CD4-positive, alpha-beta T cell treated with Interleukin-17A for 4 hours (primary cell): Measurements from ENCODE around the gene PPP1R14C.
"Not testable (repeated sequence)": the region's sequence is repeated elsewhere in the genome, so short reads cannot be mapped to it uniquely, and the experiment has no call there.

Experiments
- DNase-seq: peaks from one replicate; pipeline ENCODE4 v3.0.0-alpha.2; 2020; ENCODE audit warnings: mixed read lengths

The PPP1R14C gene

DNA sequence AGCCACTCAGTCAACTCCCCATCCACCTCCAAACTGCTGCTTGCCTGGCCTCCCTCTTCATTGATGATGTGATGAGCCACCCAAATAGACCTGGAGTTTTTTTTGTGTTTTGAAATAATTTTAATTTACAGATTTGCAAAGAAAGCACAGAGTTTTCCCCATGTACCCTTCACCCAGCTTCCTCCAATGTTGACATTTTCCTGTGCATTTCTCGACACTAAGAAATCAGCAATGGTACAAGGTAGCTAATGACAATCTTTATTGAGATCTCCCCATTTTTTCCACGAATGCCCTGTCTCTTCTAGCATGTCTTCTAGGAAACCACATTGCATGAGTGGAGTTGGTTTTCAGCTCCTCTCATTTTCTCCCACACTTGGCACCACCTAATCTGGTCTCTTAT lies 30.1 kb downstream of the PPP1R14C start:
- DNase-seq, result no peak

DNA sequence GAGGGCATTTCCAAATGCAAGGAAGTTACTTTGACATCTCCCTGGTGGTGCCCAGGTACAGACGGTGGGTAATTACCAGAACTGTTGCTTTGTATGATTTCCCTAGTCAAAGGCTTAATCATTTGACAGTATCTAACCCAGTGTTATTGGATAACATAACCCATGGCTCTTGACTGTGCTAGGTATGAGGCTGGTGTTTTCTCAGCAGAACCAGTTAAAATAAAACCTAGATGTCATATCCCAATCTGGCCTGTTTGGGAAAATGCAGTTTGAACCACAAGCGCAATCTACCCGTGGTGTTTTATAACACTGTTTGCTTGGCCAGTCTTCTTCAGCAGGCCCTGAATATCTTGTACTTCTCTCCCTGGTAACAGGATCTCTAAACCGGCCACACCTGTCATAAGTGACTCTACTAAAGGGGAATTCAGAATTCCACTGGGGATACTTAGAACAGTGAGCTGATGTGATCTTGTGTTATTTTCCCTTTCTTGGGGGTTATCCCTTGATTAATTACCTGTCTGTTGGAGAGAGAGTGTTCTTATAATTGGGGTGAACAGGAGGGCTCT lies 32.8 kb downstream of the PPP1R14C start:
- no peak for DNase-seq

DNA sequence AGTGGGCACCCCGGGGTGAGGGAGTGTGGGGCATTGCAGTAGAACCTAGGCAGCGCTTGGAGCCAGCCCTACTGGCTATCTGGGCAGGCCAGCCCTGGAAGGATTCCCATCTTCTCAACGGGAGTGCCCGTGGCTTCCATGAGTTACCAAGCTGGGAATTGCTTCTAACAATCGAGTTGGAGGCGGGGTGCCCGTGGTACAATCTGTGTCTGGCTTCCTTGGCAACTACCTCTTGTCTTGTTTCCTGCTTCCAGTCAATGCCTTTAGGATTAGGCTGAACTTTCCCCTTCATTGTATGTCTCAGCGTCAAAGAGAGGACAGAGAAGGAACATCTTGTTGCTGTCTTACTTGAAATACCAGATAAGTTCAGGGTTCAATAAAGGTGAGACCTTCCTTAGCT lies 33.3 kb downstream of the PPP1R14C start:
- DNase-seq, result no peak

DNA sequence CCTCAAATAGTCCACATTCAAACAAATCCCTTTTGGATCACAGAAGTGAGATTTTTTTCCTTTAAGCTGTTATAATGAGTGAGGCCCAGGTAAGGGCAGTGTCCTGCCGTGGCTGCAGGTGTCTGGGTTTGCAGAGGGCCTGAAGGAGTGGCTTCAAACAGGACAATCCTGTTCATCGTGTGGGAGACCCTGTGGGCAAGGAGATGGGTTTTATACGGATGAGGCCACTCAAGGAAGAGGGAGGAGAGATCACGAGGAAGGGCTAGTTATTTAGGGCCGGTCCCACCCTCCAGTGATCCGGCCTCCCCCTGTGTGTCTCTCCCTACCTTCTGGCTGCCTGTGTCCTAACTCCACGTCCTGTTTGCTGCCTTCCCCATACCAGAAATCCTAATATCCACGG lies 33.8 kb downstream of the PPP1R14C start:
- no peak for DNase-seq

DNA sequence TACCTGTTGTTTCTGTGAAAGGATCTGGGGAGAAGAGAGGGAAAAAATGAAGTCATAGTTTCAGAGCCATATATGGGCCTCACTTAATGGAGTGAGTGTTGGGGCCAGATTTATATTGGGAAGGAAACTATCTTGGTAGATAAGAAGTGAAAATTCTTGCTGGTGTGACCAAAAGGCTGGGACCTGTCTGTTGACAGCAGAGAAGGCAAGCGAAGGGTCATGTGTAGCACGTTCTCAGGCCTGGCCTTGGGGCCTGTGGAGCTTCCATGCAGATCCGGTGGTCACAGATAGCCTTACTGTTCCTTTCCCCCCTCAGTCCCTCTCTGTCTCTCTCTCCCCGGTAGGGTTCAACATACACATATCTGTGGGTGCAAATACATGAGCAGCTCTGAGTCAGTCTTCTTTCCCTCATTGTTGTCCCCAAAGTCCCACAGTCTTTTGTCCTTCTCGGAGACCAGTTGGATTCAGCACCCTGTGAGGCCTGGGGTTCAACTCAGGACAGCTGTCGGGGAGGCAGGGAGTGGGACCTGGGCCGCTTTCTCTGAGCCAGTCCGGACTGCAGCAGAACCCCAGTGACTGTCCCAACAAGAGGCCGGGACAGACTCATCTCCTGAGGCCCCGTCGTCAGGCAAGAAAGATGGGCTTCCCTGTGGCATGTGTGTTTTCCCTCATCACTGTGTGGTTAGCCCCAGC lies 34.6 kb downstream of the PPP1R14C start:
- DNase-seq, result no peak

DNA sequence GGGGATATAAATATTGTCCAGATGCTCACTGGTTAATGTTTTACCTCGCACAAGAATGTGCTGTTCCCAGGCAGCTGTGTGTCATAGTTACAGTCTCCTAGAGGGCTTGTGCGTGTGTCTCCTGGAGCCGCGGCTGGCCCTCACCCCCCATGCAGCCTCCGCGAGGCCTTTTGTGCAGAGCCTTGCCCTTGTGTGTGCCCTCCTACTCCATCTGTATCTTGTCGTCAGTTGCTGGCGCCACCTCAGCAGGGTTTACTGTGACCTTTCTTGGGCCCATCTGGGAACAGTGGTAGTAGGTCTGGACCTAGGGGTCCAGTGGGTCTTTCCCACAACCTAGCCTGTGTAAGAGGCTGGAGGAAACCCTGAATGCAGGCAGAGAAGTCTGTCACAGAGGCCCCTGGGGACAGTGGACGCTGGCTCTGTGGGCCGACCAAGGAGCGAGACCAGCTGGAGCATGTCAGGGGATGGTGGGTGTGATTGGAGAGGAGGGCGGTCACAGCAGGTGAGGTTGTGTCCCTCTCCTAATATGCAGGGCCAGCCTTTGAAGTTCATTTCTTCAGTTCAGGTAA lies 35.2 kb downstream of the PPP1R14C start:
- no peak for DNase-seq

DNA sequence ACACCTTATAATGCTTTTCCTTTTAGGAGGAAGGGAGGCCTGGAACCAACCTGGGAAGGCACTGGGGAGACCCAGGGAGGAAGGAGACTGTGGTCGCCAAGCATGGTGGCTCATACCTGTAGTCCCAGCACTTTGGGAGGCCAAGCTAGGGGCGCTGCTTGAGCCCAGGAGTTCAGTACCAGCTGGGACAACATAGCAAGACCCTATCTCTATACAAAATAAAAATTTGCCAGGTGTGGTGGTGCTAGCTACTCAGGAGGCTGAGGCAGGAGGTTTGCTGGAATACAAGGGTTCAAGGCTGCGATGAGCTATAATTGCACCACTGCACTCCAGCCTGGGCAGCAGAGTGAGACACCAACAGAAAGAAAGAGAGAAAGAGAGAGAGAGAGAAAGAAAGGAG lies 36.2 kb downstream of the PPP1R14C start:
- no peak for DNase-seq

DNA sequence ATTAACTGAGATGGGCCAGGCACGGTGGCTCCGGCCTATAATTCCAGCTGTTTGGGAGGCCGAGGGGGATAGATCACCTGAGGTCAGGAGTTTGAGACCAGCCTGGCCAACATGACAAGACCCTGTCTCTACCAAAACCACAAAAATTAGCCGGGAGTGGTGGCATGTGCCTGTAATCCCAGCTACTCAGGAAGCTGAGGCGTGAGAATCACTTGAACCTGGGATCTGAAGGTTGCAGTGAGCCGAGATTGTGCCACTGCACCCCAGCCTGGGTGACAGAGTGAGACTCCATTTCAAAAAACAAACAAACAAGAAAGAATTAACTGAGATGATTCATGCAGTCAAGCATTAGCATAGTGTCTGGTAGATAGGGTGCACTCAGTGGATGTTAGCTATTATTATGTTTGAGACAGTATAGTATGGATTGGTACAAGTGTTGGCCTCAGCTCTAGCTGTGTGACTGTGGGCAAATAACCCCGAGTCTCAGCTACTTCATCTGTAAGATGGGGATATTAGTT lies 37.1 kb downstream of the PPP1R14C start:
- not testable (repeated sequence) for DNase-seq

DNA sequence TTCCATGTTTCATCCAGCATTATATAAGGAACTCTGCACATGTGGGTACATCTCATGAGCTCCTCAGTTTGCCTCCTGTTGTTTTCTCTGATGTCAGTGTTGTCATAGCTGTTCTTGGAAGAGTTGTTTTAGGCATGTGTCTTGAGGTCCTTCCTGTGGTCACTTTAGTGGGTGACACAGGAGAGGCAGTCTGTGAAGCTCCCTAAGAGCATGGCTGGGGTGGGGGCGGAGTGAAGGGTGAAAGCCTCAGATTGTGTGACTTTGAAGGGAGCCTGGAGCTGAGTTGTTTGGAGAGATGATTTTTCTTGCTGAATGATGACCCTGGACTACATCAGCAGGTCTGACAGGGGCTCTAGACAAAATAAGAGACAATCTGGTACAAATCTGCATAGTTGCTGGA lies 37.7 kb downstream of the PPP1R14C start:
- DNase-seq, result no peak

DNA sequence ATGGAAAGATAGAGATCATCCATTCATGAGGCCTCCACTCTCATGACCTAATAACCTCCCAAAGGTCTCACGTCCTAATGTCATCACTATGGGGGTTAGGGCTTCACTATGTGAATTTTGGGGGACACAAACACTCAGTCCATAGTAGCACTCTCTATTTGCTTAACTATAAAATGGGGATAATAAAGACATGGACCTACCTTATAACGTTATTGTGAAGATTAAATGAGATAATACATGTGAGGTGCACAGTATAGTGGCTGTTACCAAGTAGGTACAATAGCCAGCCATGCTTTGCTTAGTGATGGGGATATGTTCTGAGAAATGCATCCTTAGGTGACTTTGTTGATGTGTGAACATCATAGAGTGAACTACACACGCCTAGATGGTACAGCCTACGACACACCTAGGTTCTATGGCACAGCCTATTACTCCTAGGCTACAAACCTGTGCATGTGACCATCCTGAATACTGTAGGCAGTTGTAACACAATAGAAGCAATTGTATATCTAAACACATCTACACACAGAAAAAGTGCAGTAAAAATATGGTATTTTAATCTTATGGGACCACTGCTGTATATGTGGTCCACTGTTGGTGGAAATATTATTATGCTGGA lies 39.7 kb downstream of the PPP1R14C start:
- no peak for DNase-seq

DNA sequence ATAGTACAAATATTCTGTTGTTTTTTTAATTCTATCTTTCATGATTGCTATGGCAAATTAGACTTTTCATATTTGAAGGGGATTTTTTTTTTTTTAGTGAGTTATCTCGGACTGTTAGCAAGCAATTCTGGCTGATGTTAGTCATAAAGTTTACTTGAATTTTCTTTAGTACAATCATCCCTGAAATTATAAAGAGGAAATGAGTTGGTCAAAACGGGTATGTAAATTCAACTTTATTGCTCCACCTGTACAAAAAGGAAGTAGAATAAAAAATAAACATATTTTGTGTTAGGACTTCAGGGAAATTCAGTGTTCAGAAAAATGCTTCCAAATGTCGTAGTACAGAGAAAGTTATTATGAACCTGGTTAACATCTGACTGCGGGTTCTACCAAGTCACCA lies 40.3 kb downstream of the PPP1R14C start:
- DNase-seq, result no peak

DNA sequence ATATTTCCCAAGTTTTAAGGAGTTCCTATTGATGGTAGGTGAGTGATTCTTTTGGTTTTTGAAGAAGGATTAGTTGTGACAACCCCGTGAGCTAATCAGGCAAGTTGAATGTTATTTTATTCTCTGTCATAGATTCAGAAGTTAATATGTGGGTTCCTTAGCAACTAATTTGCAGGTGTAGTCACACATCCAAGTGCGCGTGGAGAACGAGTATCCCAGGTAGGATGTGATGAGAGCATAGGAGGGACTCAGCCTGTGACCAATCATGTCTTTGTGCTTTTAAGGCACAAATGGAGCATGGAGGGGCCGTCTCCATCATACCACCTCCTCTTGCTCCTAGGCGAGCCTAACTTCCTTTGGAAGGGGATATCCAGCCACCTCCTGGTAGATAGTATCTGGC lies 41.1 kb downstream of the PPP1R14C start:
- DNase-seq, result no peak

DNA sequence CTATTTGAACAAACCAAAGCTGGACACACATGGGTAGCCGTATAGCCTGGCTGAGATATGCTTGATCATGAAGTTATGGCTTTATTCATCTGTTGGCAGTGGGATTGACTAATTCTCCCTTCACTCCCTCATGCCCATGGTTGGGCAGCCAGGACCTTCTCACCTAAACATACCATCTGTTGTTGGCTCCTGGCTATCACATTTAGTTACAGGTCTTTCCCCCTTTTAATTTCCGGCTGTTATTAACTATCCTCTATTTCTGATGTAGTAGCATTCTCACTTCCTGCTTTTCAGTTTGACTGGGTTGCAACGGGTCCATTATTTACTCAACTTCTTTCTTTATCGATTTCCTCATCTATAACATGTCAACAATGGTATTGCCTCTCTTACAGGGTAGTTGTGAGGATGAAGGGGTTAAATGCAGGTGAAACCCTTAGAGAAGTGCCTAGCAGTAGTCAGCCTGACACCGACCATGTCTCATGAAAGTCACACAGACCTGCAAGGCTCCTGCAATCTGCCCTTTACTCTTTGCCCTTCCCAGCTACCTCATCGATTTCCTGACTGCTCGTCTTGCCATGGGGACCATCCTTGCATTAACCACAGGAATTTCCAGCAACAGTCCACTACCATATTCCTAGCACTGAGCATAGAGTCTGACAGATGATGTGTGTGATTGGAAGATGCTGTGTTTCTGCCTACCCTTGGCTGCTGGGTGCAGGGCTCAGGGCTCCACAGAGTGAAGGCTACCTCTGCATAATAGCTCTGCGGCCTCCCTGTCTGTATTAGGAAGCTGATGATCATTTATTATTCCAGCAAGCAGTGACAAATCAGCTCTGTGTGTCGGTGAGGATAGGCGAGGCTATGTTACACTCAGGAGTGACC lies 42.2 kb downstream of the PPP1R14C start:
- no peak for DNase-seq

DNA sequence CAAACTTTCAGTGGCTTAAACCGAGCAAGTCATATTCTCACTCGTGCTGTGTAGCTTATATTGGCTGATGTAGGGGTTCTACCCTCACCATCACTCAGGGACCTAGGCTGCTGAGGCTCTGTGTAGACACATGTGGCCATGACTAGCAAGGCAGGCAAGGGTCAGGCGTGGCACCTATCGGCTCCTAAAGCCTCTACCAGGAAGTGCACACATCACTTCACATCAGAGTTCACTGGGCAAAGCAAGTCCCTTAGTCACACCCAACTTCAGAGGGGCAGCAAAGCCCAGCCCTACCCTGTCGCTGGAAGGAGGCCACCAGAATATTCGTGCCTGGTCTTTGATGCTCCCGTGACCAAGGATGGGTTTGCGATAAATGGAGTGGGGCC lies 42.9 kb downstream of the PPP1R14C start:
- no peak for DNase-seq

DNA sequence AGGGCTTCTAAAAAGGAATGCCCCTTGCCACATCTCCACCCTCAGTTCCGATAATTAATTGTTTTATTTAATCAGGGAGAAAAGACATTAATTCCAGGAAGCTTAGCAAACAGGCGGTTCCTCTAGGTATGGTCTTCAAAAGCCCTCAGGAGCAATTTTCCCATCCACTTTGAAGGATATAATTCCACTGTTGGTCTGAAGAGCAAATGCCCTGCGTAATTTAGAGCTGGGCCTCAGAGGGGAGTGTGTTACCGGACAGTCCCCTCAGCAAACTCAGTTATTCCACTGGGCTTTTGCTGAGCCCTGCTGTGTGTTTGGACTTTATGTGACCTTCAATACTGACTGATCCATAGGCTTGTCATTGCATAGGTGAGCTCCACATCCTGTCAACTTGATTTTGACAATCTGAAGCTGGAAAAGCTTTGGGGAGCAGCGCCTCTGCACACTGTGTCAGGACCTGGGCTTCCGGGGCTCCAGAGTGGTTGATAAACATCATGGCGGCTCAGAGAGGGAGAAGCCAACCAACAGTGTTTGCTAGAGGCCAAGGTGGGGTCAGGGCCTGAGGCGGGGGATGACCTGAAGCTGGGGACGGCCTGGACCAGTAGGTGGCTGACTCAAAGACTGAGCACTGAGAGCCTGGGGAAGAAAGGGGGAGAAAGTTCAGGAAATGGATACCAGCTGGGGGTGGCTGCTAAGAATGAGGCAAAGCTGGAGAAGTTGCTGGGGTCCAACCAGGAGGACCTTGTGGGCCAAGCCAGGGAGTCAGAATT lies 43.5 kb downstream of the PPP1R14C start:
- no peak for DNase-seq

DNA sequence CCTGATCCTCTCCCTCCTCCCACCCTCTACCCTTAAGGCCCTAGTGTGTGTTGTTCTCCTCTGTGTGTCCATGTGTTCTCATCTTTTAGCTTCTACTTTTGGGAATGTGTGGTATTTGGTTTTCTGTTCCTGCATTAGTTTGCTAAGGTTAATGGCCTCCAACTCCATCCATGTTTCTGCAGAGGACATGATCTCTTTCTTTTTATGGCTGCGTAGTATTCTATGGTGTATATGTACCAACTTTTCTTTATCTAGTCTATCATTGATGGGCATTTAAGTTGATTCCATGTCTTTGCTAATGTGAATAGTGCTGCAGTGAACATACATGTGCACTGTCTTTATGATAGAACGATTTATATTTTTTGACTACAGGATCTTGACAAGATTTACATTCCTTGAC lies 44.6 kb downstream of the PPP1R14C start:
- not testable (repeated sequence) for DNase-seq

DNA sequence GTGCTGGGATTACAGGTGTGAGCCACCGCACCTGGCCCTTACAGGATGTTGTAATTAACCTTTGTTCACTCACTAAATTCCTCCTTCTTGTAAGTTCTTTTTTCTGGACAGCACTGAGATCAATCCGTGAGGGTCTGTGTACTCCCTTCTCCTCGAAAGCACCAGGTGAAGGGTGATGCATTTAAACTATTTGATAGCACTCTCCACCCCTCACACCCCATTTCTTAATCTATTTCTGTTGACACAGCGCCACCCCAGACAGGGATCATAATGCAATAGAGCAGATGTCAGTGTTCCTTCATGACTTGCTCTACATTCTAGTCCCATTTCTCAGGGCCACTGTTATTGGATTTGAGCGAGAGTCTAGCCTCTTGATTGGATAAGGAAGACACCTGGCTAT lies 46.3 kb downstream of the PPP1R14C start:
- DNase-seq, result no peak

DNA sequence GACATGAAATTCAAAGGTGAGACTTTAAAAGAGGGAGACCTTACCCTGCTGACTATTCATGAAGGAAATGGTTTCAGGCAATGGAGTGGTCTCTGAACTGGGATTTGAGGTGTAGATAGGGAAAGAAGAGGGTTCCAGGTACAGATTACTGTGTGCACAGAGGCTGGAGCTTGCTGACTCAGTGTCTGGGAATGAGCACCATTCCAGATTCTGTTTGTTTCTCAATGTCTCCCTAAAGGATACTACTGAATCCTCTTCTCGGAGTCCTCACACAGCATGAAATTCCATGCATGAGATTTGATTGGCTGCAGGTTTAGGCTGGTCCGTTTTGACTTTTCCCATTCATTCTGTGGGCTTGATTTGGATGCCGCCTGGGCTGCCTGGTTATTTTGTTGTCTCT lies 49.0 kb downstream of the PPP1R14C start:
- no peak for DNase-seq

DNA sequence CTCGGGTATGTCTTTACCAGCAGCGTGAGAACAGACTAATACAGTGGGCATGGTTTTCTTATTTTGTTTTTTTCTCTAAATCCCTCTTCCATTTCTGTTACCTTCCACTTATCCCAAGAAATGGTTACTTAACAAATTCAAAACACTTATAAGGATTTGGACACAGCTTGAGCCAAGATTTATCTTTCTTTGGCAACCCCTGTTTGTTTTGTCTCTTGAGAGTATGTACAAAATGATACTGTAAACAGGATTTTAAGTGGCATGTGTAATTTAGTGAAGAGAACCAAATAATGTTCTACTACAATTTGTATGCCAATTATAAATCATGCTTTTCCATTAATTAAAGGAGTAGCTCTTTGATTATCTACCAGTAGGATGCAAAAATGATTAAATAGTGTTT lies 51.4 kb downstream of the PPP1R14C start:
- no peak for DNase-seq

DNA sequence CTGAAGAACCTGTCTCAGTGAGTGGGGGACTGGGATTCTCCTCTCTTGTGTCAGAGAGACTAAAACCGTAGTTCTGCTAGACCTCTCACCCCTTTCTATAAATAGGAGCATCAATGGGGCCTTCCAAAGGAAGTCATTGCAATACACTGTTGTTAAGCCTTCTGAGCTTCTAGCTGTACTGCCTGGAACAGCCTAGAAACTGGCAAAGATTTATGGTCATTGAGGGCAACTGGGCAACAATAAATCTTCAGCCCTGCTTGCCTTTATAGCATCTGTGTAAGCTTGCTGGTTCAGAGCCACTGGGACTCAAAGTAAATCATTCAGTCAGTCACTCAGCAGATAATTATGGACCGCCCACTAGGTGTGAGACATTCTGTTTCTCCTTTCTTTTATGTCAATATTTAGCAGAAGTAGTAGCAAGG lies 53.2 kb downstream of the PPP1R14C start:
- no peak for DNase-seq

DNA sequence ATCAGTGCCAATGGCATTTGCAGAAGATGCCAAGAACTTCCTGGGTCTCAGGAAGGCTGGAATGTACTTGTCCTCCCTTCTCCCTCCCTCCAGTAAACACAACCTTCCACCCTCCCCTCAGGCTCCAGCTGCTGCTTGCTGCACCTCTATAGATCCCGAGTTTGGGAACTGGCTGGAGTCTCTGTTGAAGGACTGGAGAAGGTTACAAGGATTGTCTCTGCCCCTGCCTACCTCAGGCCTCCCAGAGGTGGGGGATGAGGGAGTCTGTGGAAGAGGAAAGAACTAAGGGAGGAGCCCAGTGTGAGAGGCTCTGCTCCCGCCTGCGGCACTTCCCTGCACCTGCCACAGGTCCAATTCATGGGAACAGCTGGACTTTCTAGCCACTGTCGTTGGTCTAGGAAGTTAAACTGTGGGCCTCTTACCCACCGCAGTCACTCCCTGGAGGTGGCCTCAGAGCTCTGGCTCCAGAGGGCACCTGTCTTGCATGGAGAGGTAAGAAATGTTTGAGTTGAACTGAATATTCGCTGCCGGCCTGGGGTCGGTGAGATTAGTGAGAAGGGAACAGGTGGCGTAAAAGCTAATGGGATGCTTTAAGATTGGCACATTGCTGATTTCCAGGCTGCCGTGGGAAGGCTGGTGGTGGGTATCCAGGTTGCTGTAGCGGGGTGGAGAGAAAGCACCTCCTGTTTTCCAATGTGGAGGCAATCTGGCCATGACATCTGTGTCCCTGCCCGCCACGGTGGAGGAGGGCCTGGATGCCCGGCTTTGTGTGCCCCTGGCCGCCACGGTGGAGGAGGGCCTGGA lies 54.3 kb downstream of the PPP1R14C start:
- no peak for DNase-seq
